Stimulated activated CD8-positive, alpha-beta memory T cell treated with anti-CD3 and anti-CD28 coated beads, Interleukin-4, amount 100 ng/mL, for 1 hour (primary cell): ENCODE measurements around the gene GRHPR.

Experiments
- DNase-seq, 2 donors: peaks; one replicate each; pipeline ENCODE4 v3.0.0-alpha.2; 2020; ENCODE audit warnings: low read depth in 2 of 2, low spot score in 1 of 2

GRHPR gene

GRCh38 chr9:37398464-37399025 is 24.0 kb upstream of the GRHPR start:
- no peak for DNase-seq

GRCh38 chr9:37399336-37399735 is 23.2 kb upstream of the GRHPR start:
- DNase-seq, result no peak

GRCh38 chr9:37404590-37404989 is 17.9 kb upstream of the GRHPR start:
- no peak for DNase-seq

- DNase-seq, result no peak
Observed at GRCh38 chr9:37405350-37405749, 17.1 kb upstream of the GRHPR start.

- DNase-seq, result no peak
Observed at GRCh38 chr9:37405764-37406380, 16.6 kb upstream of the GRHPR start.

- no peak for DNase-seq
Observed at GRCh38 chr9:37406603-37407401, 15.7 kb upstream of the GRHPR start.

GRCh38 chr9:37407468-37407867 is 15.0 kb upstream of the GRHPR start:
- DNase-seq, result no peak

GRCh38 chr9:37408933-37409710 is 13.4 kb upstream of the GRHPR start:
- peak in 1 of 2 donors; percentile 39 for DNase-seq

- DNase-seq, result no peak
Observed at GRCh38 chr9:37410354-37410861, 12.1 kb upstream of the GRHPR start.

GRCh38 chr9:37410969-37411785 is 11.3 kb upstream of the GRHPR start:
- DNase-seq, result no peak

GRCh38 chr9:37412431-37413151 is 9.9 kb upstream of the GRHPR start:
- no peak for DNase-seq

- no peak for DNase-seq
Observed at GRCh38 chr9:37413311-37413710, 9.2 kb upstream of the GRHPR start.

GRCh38 chr9:37414503-37414943 is 8.0 kb upstream of the GRHPR start:
- DNase-seq, result no peak

GRCh38 chr9:37415011-37415719 is 7.3 kb upstream of the GRHPR start:
- peak; percentile 35 to 47 for DNase-seq

- DNase-seq, result no peak
Observed at GRCh38 chr9:37417252-37417803, 5.2 kb upstream of the GRHPR start.

GRCh38 chr9:37417857-37418618 is 4.5 kb upstream of the GRHPR start:
- no peak for DNase-seq

GRCh38 chr9:37419204-37419603 is 3.3 kb upstream of the GRHPR start:
- DNase-seq, result no peak
